ENCODE measurements around the gene GRB10.

- TF ChIP-seq, protein P1, sequence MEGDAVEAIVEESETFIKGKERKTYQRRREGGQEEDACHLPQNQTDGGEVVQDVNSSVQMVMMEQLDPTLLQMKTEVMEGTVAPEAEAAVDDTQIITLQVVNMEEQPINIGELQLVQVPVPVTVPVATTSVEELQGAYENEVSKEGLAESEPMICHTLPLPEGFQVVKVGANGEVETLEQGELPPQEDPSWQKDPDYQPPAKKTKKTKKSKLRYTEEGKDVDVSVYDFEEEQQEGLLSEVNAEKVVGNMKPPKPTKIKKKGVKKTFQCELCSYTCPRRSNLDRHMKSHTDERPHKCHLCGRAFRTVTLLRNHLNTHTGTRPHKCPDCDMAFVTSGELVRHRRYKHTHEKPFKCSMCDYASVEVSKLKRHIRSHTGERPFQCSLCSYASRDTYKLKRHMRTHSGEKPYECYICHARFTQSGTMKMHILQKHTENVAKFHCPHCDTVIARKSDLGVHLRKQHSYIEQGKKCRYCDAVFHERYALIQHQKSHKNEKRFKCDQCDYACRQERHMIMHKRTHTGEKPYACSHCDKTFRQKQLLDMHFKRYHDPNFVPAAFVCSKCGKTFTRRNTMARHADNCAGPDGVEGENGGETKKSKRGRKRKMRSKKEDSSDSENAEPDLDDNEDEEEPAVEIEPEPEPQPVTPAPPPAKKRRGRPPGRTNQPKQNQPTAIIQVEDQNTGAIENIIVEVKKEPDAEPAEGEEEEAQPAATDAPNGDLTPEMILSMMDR (IDR thresholded peaks at IDR 0.05; ENCODE audit: low read depth, low read length, missing input control) = no peak
- TF ChIP-seq ATF3 (IDR thresholded peaks at IDR 0.05) = no peak
These were observed 189.8 kb downstream of the GRB10 start for GRCh38 chr7:50592940-50593339.
